Left ventricle myocardium inferior (tissue), 1 donor: Measurements from ENCODE around the gene SEC61A2. TPM values are rescaled to one million over a fixed set of nuclear protein-coding genes. Genes with fewer than 3 reads are reported as not detected.

Source experiments
- DNase-seq: peaks from one replicate; pipeline ENCODE4 v3.0.0-alpha.2; 2020
- H3K27ac ChIP-seq: fragments of 200-600 bp; replicated peaks from 2 replicates; pipeline ENCODE4 v1.8.0; 2021
- H3K27me3 ChIP-seq: fragments of 200-600 bp; 2 replicates; pipeline ENCODE4 v1.8.0; 2021; ENCODE audit warnings: low read depth
- H3K36me3 ChIP-seq: fragments of 200-600 bp; 2 replicates; pipeline ENCODE4 v1.8.0; 2021
- H3K4me1 ChIP-seq: fragments of 200-600 bp; 2 replicates; pipeline ENCODE4 v1.8.0; 2021
- H3K4me3 ChIP-seq: fragments of 200-600 bp; 2 replicates; pipeline ENCODE4 v1.8.0; 2021; ENCODE audit warnings: mild to moderate bottlenecking, moderate library complexity
- H3K9me3 ChIP-seq: fragments of 200-600 bp; replicated peaks from 2 replicates; pipeline ENCODE4 v1.8.0; 2021
- CTCF ChIP-seq: fragments of 200-600 bp; IDR thresholded peaks from 2 replicates; pipeline ENCODE4 v1.8.0; 2021; ENCODE audit warnings: antibody characterized with exemption, mild to moderate bottlenecking, borderline replicate concordance
- intact Hi-C: fragments of 100-400 bp; cut with micrococcal nuclease; formaldehyde crosslinking; loops from one replicate; pipeline ENCODE4 v1.11.0; 2022
- microRNA-seq: library from miRNA; unstranded; fragments of <30 nt; microRNA quantifications from one replicate; pipeline ENCODE4 v1.2.0, GENCODE V29; 2020
- total RNA-seq: library from RNA; stranded (reverse); fragmentation: NEBNext Ultra II Directional; extraction: Animal tissue kit (Norgen Biotek cat#: 25700); gene quantifications from one replicate; pipeline ENCODE4 v1.2.1, GENCODE V29; 2021
- donor health status: DM: no; HTN: yes; CAD: no; lungs with severe emphysema.

SEC61A2 gene
- total RNA-seq, 1 donor from 2014 or later: 11.9 TPM

GRCh38 chr10:12212454-12212853 lies 83.0 kb downstream of the SEC61A2 start:
- no peak overlapping the region for H3K27ac ChIP-seq
- H3K36me3 ChIP-seq: peaks cover 59% of the 10 kb centered on the region
- no peaks in the 10 kb centered on the region for H3K9me3 ChIP-seq
- TF ChIP-seq CTCF: no peak
- no peak overlapping the region for H3K4me3 ChIP-seq
- no peaks in the 10 kb centered on the region for H3K27me3 ChIP-seq
- peaks cover 35% of the 10 kb centered on the region for H3K4me1 ChIP-seq
- intact Hi-C loops: no loop called here
- DNase-seq: no peak

GRCh38 chr10:12213621-12214020 lies 84.1 kb downstream of the SEC61A2 start:
- no peaks in the 10 kb centered on the region for H3K9me3 ChIP-seq
- no peaks in the 10 kb centered on the region for H3K27me3 ChIP-seq
- peaks cover 59% of the 10 kb centered on the region for H3K36me3 ChIP-seq
- intact Hi-C loops: no loop called here
- H3K4me3 ChIP-seq: no peak overlapping the region
- no peak for DNase-seq
- H3K27ac ChIP-seq: no peak overlapping the region
- no peak for TF ChIP-seq CTCF
- peaks cover 35% of the 10 kb centered on the region for H3K4me1 ChIP-seq

- no peak for DNase-seq
- H3K27me3 ChIP-seq: no peaks in the 10 kb centered on the region
- H3K9me3 ChIP-seq: no peaks in the 10 kb centered on the region
- no peak for TF ChIP-seq CTCF
- H3K27ac ChIP-seq: no peak overlapping the region
- no peak overlapping the region for H3K4me3 ChIP-seq
- peaks cover 35% of the 10 kb centered on the region for H3K4me1 ChIP-seq
- intact Hi-C loops: no loop called here
- peaks cover 61% of the 10 kb centered on the region for H3K36me3 ChIP-seq
These were observed 84.6 kb downstream of the SEC61A2 start for GRCh38 chr10:12214093-12214492.

- no peak for DNase-seq
- H3K4me1 ChIP-seq: peaks cover 41% of the 10 kb centered on the region
- no peaks in the 10 kb centered on the region for H3K9me3 ChIP-seq
- H3K4me3 ChIP-seq: peak overlapping the region; percentile 31
- H3K27me3 ChIP-seq: no peaks in the 10 kb centered on the region
- intact Hi-C loops: no loop called here
- peak; percentile 77 for TF ChIP-seq CTCF
- peaks cover 63% of the 10 kb centered on the region for H3K36me3 ChIP-seq
- H3K27ac ChIP-seq: peak overlapping the region; percentile 22
These were observed 85.3 kb downstream of the SEC61A2 start for GRCh38 chr10:12214763-12215218.

Small RNA genes lying within 50 kb of the gene (microRNA-seq; reads per million reads assigned to microRNA genes)
- gene MIR548AK: not detected

Other genes starting within 250 kb of the SEC61A2 start
- 17.3 TPM for gene UPF2, start 86.9 kb upstream of the SEC61A2 start, total RNA-seq
- gene DHTKD1, start 60.7 kb upstream of the SEC61A2 start, total RNA-seq: 31.7 TPM
- 8.6 TPM for gene NUDT5, start 66.2 kb downstream of the SEC61A2 start, total RNA-seq
- 41.8 TPM for gene CDC123, start 66.5 kb downstream of the SEC61A2 start, total RNA-seq
- 2.5 TPM for gene CAMK1D, start 219.9 kb downstream of the SEC61A2 start, total RNA-seq